D721Med (cell line): Measurements from ENCODE around the gene ZGRF1.

ENCODE experiments used
- DNase-seq: peaks from one replicate; pipeline ENCODE4 v3.0.0; 2011; ENCODE audit warnings: low spot score; ENCODE audit not compliant: insufficient read length
- FAIRE-seq: peaks from 2 replicates; lab custom pipeline; 2011; peaks lifted over from hg19 to GRCh38; lab: Jason Lieb, UNC
- TF ChIP-seq, protein P1 (sequence below): IDR thresholded peaks from 2 replicates; pipeline ENCODE4 v1.5.1; 2012; ENCODE audit warnings: mild to moderate bottlenecking, control low read depth; ENCODE audit not compliant: insufficient read depth; ENCODE audit errors: missing control alignments

ZGRF1 gene

DNA sequence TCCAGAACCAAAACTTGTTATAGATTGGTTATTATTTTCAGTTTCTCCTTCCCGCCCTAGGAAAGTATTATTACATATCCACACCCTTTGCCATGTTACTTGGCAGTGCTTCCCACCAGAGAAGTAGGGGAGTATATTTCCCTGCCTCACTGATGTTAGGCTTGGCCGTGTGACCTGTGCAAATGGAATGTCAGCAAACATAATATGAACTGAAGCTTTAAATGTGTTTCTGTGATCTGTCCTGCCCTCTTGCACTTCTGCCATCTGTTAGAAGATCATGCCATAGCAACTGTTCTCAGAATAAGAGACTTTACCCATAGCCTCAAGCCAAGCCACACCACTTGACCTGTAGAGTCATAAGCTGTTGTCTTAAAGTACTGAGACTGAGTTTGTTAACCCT, 84.0 kb downstream of the ZGRF1 start:
- DNase-seq (no peak), FAIRE-seq (no peak)
- TF ChIP-seq, protein P1, sequence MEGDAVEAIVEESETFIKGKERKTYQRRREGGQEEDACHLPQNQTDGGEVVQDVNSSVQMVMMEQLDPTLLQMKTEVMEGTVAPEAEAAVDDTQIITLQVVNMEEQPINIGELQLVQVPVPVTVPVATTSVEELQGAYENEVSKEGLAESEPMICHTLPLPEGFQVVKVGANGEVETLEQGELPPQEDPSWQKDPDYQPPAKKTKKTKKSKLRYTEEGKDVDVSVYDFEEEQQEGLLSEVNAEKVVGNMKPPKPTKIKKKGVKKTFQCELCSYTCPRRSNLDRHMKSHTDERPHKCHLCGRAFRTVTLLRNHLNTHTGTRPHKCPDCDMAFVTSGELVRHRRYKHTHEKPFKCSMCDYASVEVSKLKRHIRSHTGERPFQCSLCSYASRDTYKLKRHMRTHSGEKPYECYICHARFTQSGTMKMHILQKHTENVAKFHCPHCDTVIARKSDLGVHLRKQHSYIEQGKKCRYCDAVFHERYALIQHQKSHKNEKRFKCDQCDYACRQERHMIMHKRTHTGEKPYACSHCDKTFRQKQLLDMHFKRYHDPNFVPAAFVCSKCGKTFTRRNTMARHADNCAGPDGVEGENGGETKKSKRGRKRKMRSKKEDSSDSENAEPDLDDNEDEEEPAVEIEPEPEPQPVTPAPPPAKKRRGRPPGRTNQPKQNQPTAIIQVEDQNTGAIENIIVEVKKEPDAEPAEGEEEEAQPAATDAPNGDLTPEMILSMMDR = no peak

DNA sequence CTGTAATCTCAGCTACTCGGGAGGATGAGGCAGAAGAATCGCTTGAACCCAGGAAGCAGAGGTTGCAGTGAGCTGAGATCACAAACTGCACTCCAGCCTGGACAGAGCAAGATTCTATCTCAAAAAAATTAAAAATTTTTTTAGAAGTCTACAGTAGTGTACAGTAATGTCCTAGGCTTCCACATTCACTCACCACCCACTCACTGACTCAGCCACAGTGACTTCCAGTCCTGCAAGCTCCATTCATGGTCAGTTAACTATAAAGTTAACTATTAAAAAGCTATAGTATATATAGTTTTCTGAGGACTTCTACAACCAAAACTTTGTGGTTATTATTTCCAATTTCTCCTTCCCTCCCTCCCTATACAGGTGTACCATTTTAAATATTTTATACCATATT, 86.0 kb downstream of the ZGRF1 start:
- TF ChIP-seq, protein P1 = no peak
- no peak for FAIRE-seq
- no peak for DNase-seq

DNA sequence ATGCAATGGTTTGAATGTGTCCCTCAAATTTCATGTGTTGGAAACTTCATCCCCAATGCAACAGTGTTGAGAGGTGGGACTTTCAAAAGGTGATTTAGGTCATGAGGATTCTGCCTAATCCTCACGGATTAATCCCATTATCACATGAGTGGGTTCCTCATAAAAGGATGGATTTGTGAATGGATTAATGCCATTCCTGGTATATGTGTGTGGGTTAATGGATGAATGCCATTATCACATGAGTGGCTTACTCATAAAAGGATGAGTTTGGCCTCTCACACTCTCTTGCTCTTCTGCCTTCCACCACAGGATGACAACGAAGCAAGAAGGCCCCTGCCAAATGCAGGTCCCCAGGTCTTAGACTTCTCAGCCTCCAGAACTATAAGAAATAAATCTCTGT, 90.2 kb downstream of the ZGRF1 start:
- TF ChIP-seq, protein P1 = no peak
- peak; percentile 85 for FAIRE-seq
- DNase-seq = no peak

DNA sequence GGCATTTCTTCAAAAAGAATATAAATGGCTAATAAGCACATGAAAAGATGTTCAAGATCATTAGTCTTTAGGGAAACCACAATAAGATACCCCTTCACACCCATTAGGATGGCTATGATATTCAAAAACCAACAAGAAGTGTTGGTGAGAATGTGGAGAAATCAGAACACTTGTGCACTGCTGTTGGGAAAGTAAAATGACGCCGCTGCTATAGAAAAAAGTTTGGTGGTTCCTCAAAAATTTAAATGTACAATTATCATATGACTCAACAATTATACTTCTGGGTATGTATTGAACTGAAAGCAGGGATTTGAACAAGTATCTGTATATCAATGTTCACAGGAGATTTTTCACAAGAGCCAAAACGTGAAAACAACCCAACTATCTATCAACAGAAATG, 91.4 kb downstream of the ZGRF1 start:
- TF ChIP-seq, protein P1 = no peak
- DNase-seq (no peak), FAIRE-seq (no peak)

DNA sequence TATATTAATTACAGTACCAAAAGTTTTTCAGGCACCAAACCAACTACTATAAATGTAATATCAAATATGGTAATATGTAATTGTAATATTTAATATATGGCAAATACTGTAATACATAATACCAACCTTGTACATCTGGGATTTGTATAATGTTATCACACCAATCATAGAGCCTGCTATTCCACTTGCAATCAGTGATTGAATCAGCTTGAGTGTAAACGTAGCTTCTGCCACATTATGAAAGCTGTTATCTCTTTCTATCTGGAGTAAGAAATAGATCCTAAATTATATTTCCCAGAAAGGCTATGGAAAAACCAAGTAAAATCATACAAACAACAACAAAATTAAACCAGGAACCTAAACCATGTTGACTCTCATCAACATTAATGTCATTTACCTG, 96.0 kb downstream of the ZGRF1 start:
- DNase-seq (no peak), FAIRE-seq (no peak)
- TF ChIP-seq, protein P1 = no peak

DNA sequence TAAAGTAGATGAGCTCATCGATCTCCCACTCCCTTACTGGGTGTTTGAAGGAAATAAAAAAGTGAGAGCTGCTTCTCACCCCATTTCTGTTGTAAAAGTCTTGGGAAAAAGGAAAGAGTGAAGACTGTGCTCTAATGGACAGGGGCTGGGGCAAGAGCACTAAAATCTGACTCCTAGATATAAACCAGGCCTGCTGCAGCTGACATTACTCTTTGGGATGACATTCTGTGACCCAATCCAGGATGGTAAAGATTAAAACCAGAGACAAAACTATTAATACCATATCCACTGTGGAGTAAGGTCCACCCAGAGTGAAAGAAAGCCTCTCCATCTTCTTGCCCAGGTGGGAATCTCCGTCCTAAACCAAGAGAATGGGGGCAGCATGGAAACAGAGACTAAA, 100.6 kb downstream of the ZGRF1 start:
- FAIRE-seq = no peak
- DNase-seq = no peak
- TF ChIP-seq, protein P1 = no peak

DNA sequence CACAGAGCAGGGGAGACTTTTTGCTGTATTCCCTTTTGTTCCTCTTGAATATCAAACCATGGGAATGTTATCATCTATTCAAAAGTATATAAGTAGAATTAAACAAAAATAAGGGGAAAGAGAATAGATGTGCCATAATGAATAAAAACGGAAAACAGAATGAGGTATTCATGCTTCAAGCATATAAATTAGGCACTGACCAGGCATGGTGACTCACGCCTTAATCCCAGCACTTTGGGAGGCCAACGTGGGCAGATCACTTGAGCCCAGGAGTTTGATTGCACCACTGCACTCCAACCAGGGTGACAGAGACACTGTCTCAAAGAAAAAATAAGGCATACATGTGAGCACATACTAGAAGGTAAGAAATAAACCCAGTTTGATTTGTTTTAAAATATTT, 104.4 kb downstream of the ZGRF1 start:
- FAIRE-seq (no peak), DNase-seq (no peak)
- TF ChIP-seq, protein P1 = no peak
